Esophagus squamous epithelium (tissue), 4 donors: ENCODE results near the gene SARNP.

Experiments used
- POLR2A ChIP-seq, 4 donors: fragments of 450-650 bp; IDR thresholded peaks; one replicate each; pipeline ENCODE4 v1.6.1; 2017; ENCODE audit warnings: antibody characterized with exemption in 4 of 4, mild to moderate bottlenecking in 4 of 4, moderate library complexity in 3 of 4
- TF ChIP-seq, protein P1 (sequence below), 6 experiments: fragments of 450-650 bp in 4 of 6; fragments of 200-600 bp in 2 of 6; sonication (generic) in 2 of 6; IDR thresholded peaks; one replicate each; pipeline ENCODE4 v1.5.1; 2016 to 2019; ENCODE audit warnings: antibody characterized with exemption in 6 of 6, mild to moderate bottlenecking in 4 of 6, moderate library complexity in 4 of 6

DNA sequence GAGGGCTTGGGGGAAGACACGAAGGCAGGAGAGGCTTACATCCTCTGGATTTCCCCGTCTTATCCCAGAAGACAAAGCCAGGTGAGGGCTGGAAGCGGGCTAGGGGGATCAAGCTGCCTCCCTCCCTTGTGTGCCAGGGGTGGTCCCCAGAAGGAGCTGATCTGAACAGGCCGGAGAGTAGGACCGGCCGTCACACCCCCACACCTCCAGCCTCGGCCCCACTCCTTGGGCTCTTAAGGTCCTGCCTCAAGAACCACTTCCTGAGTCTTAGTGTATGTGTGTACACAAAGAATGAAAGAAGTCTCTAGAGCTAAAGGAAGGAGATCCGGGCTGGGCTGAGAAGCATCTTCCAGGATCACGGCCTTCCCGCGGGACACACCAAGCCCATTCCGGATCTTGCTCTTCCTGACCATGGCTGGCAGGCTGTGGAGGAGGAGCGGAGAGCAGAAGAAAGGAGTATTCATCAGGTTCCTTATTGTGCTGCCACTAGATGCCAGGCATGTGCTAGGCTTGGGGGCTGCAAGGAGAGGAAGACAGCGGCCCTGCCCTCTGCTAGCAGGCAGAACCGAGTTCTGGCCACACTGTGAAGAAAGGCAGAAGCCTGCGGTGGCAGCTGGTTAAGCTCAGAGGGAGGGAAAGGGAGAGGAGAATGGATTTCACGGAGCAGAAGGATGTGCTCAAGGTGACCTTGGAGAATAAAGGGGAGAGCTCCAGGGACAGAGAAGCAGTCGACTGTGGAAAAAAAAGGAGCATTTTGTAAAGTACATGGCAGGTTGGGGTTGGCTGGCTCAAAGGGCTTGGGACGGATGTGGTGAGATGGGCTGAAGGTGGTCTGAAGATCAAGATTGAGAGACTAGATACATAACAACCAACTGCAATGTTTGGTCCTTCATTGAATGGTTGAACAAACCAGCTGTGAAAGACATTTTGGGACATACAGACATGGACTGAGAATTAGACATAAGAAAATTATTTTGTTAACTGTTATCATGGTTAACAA, 87.4 kb downstream of the SARNP start:
- TF ChIP-seq, protein P1, sequence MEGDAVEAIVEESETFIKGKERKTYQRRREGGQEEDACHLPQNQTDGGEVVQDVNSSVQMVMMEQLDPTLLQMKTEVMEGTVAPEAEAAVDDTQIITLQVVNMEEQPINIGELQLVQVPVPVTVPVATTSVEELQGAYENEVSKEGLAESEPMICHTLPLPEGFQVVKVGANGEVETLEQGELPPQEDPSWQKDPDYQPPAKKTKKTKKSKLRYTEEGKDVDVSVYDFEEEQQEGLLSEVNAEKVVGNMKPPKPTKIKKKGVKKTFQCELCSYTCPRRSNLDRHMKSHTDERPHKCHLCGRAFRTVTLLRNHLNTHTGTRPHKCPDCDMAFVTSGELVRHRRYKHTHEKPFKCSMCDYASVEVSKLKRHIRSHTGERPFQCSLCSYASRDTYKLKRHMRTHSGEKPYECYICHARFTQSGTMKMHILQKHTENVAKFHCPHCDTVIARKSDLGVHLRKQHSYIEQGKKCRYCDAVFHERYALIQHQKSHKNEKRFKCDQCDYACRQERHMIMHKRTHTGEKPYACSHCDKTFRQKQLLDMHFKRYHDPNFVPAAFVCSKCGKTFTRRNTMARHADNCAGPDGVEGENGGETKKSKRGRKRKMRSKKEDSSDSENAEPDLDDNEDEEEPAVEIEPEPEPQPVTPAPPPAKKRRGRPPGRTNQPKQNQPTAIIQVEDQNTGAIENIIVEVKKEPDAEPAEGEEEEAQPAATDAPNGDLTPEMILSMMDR (IDR thresholded peaks at IDR 0.05) = no peak
- peak in 1 of 4 donors; percentile 28 for TF ChIP-seq POLR2A (IDR thresholded peaks at IDR 0.05)
